ENCODE data around the gene TXN2. TPM values are rescaled to one million over a fixed set of nuclear protein-coding genes. Genes with fewer than 3 reads are reported as not detected.
A peak's percentile ranks its signal among the peaks of the same experiment; 100 is the strongest.

TXN2 gene
- total and polyA plus RNA-seq, 3 experiments from 2014 or later: 122 to 127 (median 126) TPM

DNA sequence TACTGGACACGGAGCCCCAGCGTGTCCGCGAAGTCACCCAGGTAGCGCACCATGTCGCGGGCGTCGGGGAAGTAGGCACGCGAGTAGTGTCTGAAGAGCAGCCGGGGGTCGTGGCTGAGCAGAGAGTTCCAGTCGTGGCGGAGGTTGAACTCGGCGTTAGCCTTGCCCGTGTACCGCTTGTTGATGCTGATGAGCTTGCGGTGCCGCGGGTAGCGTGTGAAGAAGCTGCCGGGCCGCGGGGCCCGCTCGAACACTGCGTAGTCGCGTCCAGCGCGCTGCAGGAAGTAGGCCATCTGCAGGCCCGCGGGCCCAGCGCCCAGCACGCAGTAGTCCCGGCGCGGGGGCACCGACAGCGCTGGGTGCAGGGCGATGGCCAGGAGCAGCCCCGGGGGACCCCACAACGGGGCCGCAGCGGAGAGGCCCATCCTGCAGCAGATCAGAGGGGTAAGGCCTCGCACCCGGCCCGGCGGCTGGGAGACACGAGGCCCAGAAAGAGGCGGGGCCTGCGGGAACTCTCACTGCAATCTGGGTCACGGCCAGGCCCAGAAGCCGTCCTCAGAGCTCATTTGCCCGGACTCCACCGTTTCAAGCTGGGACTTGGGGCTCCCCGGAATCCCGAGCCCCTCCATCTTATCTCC is 24.7 kb upstream of the TXN2 start:
- Mint-ChIP-seq H3K36me3 (peaks cover 2 to 11% (median 3%) of the 10 kb centered on the region in 3 donors), H3K4me3 (peak overlapping the region in 6 of 7 donors; percentile 15 to 86 (median 58)), H3K27me3 (no peaks in the 10 kb centered on the region), H3K4me1 (peaks cover 9 to 23% (median 11%) of the 10 kb centered on the region in 3 donors), H3K27ac (peak overlapping the region in 1 of 8 donors; percentile 71), H3K9me3 (no peaks in the 10 kb centered on the region)
- Histone ChIP-seq H3K9me3 (ENCODE audit: low read length) (no peaks in the 10 kb centered on the region), H3K4me1 (ENCODE audit: insufficient read depth, low read length) (peaks cover 10% of the 10 kb centered on the region), H3K36me3 (ENCODE audit: insufficient read depth, low read length) (peaks cover 8% of the 10 kb centered on the region), H3K4me3 (ENCODE audit: low read length) (peak overlapping the region; percentile 41), H3K27ac (ENCODE audit: low read depth, low read length) (peak overlapping the region; percentile 24), H3K27me3 (ENCODE audit: insufficient read depth, low read length, poor library complexity, severe bottlenecking) (no peaks in the 10 kb centered on the region)
- ChIA-PET CTCF (interaction anchor here (1.0 to 1.8 kb wide), 2 partner anchors 14 to 36 kb away, joined by 3 to 6 read pairs; no protein-coding TSS in a partner anchor), POLR2A (no interaction called here)
- DNase-seq: no peak

DNA sequence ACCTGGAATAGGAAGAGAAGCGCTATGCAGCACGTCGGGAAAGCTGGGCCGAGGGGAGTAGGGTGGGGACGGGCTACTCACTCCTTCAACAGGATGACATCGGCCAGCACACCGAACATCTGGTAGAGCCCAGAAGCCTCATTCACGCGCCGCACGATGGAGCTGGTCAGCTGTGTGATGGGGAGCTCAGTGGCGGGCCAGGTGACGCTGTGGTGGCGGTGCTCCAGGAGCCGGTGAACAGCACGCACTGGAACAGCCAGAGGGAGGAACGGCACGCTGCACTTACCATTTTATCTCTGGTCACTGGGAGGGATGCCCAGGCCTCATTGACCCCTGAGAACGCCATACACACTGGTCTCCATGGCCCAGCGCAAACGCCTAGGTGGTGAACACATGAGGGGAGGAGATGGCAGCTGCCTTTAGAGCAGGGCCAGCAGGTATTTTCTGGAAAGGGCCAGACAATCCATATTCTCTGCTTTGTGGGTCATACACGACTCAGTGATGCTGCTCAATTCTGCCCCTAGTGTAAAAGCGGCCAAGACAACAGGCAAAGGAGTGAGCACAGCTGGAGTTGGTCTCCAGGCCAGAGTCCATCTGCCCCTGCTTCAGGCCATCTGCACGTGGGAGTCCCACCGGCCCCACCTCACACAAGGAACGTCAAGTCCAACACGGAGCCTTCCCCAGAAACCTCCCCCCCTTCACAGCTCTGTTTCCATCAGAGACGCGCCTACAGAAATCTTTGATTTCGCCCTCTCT is 16.6 kb upstream of the TXN2 start:
- POLR2A ChIA-PET: interaction anchor here (0.6 kb wide), 1 partner anchor 279 kb away, joined by 5 read pairs; no protein-coding TSS in a partner anchor
- no peaks in the 10 kb centered on the region for H3K36me3 Mint-ChIP-seq

DNA sequence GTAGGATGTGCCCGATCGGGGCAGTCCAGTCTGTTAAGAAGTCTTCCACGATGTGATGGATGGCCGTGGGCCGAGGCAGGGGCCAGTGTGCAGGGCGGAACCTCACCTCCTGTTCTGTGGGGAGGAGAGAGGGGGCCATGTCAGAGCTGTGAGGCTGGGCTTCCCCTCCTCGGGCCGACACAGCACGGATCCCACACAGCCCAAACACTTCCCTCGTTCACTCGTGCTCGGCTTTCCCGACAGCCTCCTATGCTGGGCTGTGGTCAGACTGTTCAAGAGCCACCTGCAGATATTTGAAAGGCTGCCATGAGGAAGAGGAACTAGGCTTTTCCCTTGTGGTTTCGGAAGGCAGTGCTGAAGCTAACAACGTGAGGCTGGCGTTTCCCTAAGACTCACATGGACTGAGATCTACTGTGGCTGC is 12.3 kb upstream of the TXN2 start:
- ChIA-PET CTCF (interaction anchor here (0.6 to 2.5 kb wide), 3 partner anchors 14 to 737 kb away, joined by 3 to 6 read pairs (median 5); partner anchors contain the start of gene FOXRED2), POLR2A (no interaction called here)
- H3K27ac ChIP-seq (ENCODE audit: low read depth, low read length): no peak overlapping the region
- H3K4me3 ChIP-seq (ENCODE audit: low read length): no peak overlapping the region
- no peaks in the 10 kb centered on the region for H3K4me1 ChIP-seq (ENCODE audit: insufficient read depth, low read length)
- no peaks in the 10 kb centered on the region for H3K4me1 Mint-ChIP-seq
- H3K4me3 Mint-ChIP-seq: no peak overlapping the region
- H3K27ac Mint-ChIP-seq: peak overlapping the region in 1 of 8 donors; percentile 12
- H3K36me3 ChIP-seq (ENCODE audit: insufficient read depth, low read length): no peaks in the 10 kb centered on the region
- DNase-seq: no peak
- no peaks in the 10 kb centered on the region for H3K27me3 ChIP-seq (ENCODE audit: insufficient read depth, low read length, poor library complexity, severe bottlenecking)
- H3K9me3 ChIP-seq (ENCODE audit: low read length): no peaks in the 10 kb centered on the region
- H3K27me3 Mint-ChIP-seq: no peaks in the 10 kb centered on the region
- H3K36me3 Mint-ChIP-seq: no peaks in the 10 kb centered on the region
- no peaks in the 10 kb centered on the region for H3K9me3 Mint-ChIP-seq

More for the DNA sequence above, 16.6 kb upstream of the TXN2 start:
- Mint-ChIP-seq H3K4me1 (no peaks in the 10 kb centered on the region), H3K27me3 (no peaks in the 10 kb centered on the region), H3K4me3 (no peak overlapping the region), H3K9me3 (no peaks in the 10 kb centered on the region), H3K27ac (no peak overlapping the region)
- CTCF ChIA-PET: no interaction called here
- no peaks in the 10 kb centered on the region for H3K27me3 ChIP-seq (ENCODE audit: insufficient read depth, low read length, poor library complexity, severe bottlenecking)
- H3K36me3 ChIP-seq (ENCODE audit: insufficient read depth, low read length): no peaks in the 10 kb centered on the region
- no peaks in the 10 kb centered on the region for H3K9me3 ChIP-seq (ENCODE audit: low read length)
- no peaks in the 10 kb centered on the region for H3K4me1 ChIP-seq (ENCODE audit: insufficient read depth, low read length)
- H3K27ac ChIP-seq (ENCODE audit: low read depth, low read length): no peak overlapping the region
- H3K4me3 ChIP-seq (ENCODE audit: low read length): no peak overlapping the region
- no peak for DNase-seq

DNA sequence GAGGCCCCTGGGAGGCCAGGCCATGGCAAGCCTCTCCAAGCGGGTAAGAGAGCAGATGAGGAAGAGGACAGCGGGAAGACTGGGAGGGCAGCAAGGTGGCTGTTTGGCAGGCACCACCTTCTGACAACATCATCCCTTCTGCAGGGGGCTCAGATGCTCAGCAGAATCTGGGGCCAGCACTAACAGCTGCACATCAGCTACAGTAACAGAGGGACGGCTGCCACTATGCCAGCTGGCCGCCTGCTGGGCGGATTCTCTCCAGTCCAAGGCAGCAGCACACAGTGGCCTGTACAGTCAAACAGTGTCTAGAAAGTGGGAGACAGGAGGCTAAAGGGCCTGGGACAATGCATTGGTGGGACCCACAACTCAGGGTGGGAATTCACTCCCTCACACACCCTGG is 10.7 kb upstream of the TXN2 start:
- Histone ChIP-seq H3K4me3 (ENCODE audit: low read length) (no peak overlapping the region), H3K36me3 (ENCODE audit: insufficient read depth, low read length) (no peaks in the 10 kb centered on the region), H3K27me3 (ENCODE audit: insufficient read depth, low read length, poor library complexity, severe bottlenecking) (no peaks in the 10 kb centered on the region), H3K4me1 (ENCODE audit: insufficient read depth, low read length) (no peaks in the 10 kb centered on the region), H3K27ac (ENCODE audit: low read depth, low read length) (no peak overlapping the region), H3K9me3 (ENCODE audit: low read length) (no peaks in the 10 kb centered on the region)
- Mint-ChIP-seq H3K36me3 (no peaks in the 10 kb centered on the region), H3K9me3 (no peaks in the 10 kb centered on the region), H3K27me3 (no peaks in the 10 kb centered on the region), H3K4me1 (no peaks in the 10 kb centered on the region), H3K27ac (peak overlapping the region in 2 of 8 donors; percentile 51 to 54), H3K4me3 (no peak overlapping the region)
- DNase-seq: no peak
- CTCF ChIA-PET: interaction anchor here (2.0 kb wide), 1 partner anchor 15 kb away, joined by 6 read pairs; the partner anchor contains the start of gene FOXRED2
- POLR2A ChIA-PET: no interaction called here

DNA sequence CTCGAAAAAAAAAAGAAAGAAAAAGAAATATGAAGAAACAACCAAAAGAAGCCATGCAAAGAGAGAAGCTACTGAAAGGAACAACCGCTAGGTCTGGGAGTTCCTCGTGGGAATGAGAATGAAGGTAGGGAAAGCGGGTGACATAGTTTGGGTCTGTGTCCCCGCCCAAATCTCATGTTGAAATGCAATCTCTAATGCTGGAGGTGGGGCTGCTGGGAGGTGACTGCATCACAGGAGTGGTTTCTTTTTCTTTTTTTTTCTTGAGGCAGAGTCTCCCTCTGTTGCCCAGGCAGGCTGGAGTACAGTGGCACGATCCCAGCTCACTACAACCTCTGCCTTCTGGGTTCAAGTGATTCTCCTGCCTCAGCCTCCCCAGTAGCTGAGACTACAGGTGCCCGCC is 9.7 kb upstream of the TXN2 start:
- H3K9me3 Mint-ChIP-seq: no peaks in the 10 kb centered on the region
- H3K4me1 Mint-ChIP-seq: no peaks in the 10 kb centered on the region
- no peaks in the 10 kb centered on the region for H3K27me3 Mint-ChIP-seq
- no peak overlapping the region for H3K4me3 Mint-ChIP-seq
- Histone ChIP-seq H3K36me3 (ENCODE audit: insufficient read depth, low read length) (no peaks in the 10 kb centered on the region), H3K4me3 (ENCODE audit: low read length) (no peak overlapping the region), H3K27ac (ENCODE audit: low read depth, low read length) (no peak overlapping the region), H3K27me3 (ENCODE audit: insufficient read depth, low read length, poor library complexity, severe bottlenecking) (no peaks in the 10 kb centered on the region), H3K4me1 (ENCODE audit: insufficient read depth, low read length) (no peaks in the 10 kb centered on the region), H3K9me3 (ENCODE audit: low read length) (no peaks in the 10 kb centered on the region)
- ChIA-PET CTCF (no interaction called here), POLR2A (no interaction called here)
- no peak for DNase-seq
- no peak overlapping the region for H3K27ac Mint-ChIP-seq
- no peaks in the 10 kb centered on the region for H3K36me3 Mint-ChIP-seq

DNA sequence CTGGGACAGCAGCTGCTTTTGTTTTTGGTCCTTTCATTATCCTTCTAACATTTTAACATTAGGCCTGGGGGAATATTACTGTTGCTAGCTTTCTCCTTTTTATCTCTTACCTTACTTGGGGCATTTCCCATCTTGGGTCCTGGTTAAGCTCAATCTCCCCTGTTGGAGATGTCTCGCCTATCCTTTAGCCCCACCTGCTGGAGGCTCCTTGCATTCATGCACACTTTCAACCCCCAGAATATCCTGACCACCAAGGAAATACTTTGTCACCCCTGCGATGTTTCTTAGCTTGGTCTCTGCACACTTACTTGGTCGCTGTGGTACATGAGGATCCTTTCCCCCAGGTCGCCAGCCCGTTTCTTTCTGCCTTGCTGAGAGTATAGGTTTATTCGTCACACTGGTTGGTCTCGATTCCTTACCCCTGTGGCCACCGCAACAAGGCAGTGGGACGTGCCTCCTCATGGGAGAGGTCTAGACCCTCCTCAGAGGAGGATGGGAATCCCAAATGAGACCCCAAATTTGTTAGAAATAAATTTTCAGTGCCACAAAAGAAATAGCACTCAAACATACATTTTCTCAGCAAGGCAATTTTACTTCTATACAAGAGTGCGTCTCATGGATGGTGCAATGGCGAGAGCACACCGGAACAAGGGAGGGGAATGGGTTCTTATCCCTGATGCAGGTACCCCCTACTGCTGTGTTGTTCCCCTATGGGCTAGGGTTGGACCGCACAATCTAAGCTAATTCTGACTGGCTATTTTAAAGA is 5.4 kb upstream of the TXN2 start:
- Mint-ChIP-seq H3K27ac (peak overlapping the region in 2 of 8 donors; percentile 67 to 87), H3K9me3 (no peaks in the 10 kb centered on the region), H3K4me3 (peak overlapping the region in 1 of 7 donors; percentile 31), H3K27me3 (peaks cover 0 to under 1% of the 10 kb centered on the region in 2 donors), H3K4me1 (peaks cover 6 to 9% (median 9%) of the 10 kb centered on the region in 3 donors), H3K36me3 (peaks cover 0 to under 1% (median 0%) of the 10 kb centered on the region in 3 donors)
- ChIA-PET CTCF (interaction anchor here (0.6 to 6.9 kb wide), 24 partner anchors 8 to 344 kb away, joined by 3 to 56 read pairs (median 4); partner anchors contain the start of genes APOL2 and MYH9), POLR2A (interaction anchor here (0.6 kb wide), 1 partner anchor 169 kb away, joined by 3 read pairs; no protein-coding TSS in a partner anchor)
- Histone ChIP-seq H3K27me3 (ENCODE audit: insufficient read depth, low read length, poor library complexity, severe bottlenecking) (no peaks in the 10 kb centered on the region), H3K36me3 (ENCODE audit: insufficient read depth, low read length) (no peaks in the 10 kb centered on the region), H3K4me3 (ENCODE audit: low read length) (no peak overlapping the region), H3K4me1 (ENCODE audit: insufficient read depth, low read length) (peaks cover 6% of the 10 kb centered on the region), H3K27ac (ENCODE audit: low read depth, low read length) (no peak overlapping the region), H3K9me3 (ENCODE audit: low read length) (no peaks in the 10 kb centered on the region)
- DNase-seq: peak; percentile 43 to 75 (median 55)

DNA sequence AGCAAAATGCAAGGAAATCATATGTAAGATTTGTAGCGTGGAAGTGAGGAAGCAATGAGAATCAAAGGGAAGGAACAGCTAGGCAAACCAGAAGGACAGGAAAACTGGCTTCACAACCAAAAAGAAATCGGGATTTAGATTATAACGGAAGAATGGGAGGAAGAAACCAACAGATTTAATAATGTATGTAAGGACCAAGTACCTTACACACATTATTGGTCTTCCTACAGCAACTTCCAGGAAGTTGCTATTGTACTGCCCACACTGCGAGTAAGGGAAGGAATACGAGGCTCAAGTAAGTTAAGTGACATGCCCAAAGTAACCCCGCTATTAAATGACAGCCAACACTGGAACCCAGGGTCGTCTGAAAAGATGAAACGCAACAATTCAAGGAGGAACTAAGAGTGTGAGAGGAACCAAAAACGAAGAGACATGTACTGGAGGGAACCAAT is 473 bp downstream of the TXN2 start:
- POLR2A ChIA-PET: interaction anchor here (0.6 to 2.1 kb wide), 2 partner anchors 26 to 143 kb away, joined by 3 to 11 read pairs; partner anchors contain the start of gene FOXRED2
- H3K36me3 ChIP-seq (ENCODE audit: insufficient read depth, low read length): peaks cover 14% of the 10 kb centered on the region
- H3K4me3 Mint-ChIP-seq: peak overlapping the region; percentile 90 to 100 (median 98)

More for the DNA sequence above, 473 bp downstream of the TXN2 start:
- no peak for DNase-seq
- Mint-ChIP-seq H3K4me1 (peaks cover 16 to 29% (median 23%) of the 10 kb centered on the region in 3 donors), H3K27me3 (peaks cover 0 to 4% of the 10 kb centered on the region in 2 donors), H3K36me3 (peaks cover 4 to 47% (median 10%) of the 10 kb centered on the region in 3 donors), H3K27ac (peak overlapping the region; percentile 98 to 99 (median 99)), H3K9me3 (no peaks in the 10 kb centered on the region)
- Histone ChIP-seq H3K4me1 (ENCODE audit: insufficient read depth, low read length) (peaks cover 16% of the 10 kb centered on the region), H3K27me3 (ENCODE audit: insufficient read depth, low read length, poor library complexity, severe bottlenecking) (no peaks in the 10 kb centered on the region), H3K27ac (ENCODE audit: low read depth, low read length) (peak overlapping the region; percentile 77), H3K9me3 (ENCODE audit: low read length) (no peaks in the 10 kb centered on the region), H3K4me3 (ENCODE audit: low read length) (peak overlapping the region; percentile 75)
- CTCF ChIA-PET: interaction anchor here (1.4 kb wide), 1 partner anchor 25 kb away, joined by 3 read pairs; no protein-coding TSS in a partner anchor
